ENCODE measurements around the gene IDI1.
"Not testable (repeated sequence)": the region's sequence is repeated elsewhere in the genome, so short reads cannot be mapped to it uniquely, and the experiment has no call there.

The IDI1 gene

DNA sequence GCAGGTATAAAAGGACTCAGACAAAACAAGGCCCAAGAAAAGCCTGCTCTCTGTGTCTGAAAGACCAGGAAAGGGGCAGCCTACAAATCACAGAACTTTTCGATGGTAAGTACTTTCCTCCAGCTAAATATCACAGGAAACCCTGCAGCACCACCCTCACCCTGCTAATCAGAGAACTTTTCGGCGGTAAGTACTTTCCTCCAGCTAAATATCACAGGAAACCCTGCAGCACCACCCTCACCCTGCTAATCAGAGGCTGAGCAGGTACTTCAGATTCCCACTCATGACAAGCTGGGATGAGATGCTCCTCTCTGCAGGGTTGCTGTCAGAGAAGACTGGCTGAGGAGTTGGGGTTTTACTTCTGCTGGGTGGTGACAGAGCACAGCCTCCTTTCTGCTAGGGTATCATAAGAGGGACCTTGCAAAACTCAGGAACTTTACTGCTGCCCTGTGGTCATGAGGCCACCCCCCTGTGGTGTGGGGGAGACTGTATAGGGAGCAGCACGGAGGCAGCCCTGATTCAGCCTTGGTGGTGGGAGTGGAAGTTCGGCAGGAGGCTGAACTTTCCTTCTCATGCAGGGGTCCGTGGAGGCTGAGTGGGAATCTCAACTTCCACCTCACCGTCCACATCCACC is 14.4 kb upstream of the IDI1 start:
- no peak for DNase-seq (ENCODE audit: low read depth in 2 of 2)

DNA sequence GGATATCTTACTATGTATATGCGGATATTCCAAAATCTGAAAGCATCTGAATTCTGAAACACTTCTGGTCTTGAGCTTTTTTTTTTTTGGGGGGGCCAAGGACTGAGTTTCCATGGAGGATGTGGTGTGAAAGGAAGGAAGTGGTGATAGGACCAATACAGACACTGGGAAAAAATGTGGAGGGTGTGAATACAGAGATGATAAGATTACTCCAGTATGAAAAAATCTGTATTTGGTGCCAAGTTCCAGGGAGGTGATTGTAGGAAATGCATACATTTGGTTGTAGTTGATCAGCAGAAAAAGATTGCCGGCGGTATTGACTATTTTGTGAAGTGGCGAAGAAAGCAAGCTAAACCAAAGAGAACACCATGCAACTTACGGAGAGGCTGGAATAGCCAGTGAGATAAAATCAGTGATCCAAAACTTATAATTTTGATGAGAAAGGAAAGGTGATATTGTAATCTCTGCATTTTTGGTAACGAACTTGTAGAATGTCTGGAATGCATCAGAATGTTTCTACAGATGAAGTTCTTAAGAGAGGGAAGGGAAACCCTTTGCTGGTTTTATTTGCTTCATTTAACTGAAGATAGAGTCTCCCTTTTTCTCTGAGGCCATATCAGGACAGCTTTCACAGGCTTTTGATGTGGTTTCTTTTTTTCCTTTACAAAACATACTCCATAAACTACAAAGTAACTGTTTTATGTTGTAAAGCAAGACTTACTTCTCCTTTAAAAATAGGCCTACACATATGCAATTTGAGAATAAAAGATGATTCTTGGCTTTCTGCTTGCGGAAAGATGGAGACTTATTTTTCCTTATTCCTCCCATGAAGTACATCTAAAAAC is 13.2 kb upstream of the IDI1 start:
- DNase-seq (ENCODE audit: low read depth in 2 of 2), result no peak

DNA sequence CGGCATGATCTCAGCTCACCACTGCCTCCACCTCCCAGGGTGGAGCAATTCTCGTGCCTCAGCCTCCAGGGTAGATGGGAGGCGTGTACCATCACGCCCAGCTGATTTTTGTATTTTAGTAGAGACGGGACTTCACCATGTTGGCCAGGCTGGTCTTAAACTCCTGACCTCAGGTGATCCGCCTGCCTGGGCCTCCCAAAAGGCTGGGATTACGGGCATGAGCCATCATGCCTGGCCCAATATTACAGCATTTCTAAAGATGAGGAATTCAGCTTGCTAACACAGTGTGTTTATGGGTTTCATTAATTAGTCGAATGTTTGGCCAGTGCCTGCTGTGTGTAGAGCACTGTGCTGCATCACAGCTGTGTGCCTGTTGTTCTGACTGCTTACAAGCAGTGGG is 11.0 kb upstream of the IDI1 start:
- no peak for DNase-seq (ENCODE audit: low read depth in 2 of 2)

DNA sequence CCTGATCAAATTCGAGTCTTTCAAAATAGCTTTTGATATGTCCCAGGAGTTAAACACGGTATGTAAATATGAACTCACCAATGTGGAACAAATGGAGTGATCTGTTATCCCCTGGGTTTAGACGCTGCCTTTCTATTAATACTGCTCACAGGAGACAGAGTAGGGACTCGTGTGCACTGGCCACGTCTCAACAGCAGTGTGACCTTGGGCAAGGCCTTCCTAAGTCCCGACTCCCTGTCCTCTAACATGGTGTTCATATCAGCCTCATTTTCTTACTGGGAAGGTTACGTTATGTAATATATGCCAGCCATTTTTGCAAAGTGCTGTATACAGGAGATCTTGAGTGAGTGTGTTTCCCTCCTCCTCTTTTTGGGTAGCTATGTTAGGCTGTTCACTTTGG is 9.1 kb upstream of the IDI1 start:
- no peak for DNase-seq (ENCODE audit: low read depth in 2 of 2)

DNA sequence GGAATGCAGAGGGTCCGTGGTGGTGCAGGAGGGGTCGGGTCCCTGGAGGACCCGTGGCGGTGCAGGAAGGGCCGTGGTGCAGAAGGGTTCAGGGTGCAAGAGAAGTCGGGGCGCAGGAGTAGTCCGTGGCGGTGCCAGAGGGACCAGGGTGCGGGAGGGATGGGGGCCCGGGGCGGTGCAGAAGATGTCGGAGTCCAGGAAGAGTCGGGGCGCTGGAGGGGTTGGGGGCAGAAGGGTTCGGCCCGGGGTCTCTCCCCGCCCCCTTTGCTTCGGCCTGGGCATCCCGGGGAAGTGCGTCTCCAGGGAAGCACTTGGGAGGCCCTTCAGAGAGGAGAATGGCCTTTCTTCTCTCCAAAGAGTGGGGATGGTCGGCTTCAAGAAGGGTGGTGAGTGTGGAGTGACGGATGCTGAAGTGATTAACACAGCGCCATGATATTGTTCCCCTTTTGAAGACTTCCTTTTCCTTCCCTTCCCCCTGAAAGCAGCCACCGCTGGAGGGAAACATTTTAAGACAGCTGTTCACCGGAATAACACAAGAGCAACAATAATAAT is 8.3 kb upstream of the IDI1 start:
- DNase-seq (ENCODE audit: low read depth in 2 of 2), result no peak

DNA sequence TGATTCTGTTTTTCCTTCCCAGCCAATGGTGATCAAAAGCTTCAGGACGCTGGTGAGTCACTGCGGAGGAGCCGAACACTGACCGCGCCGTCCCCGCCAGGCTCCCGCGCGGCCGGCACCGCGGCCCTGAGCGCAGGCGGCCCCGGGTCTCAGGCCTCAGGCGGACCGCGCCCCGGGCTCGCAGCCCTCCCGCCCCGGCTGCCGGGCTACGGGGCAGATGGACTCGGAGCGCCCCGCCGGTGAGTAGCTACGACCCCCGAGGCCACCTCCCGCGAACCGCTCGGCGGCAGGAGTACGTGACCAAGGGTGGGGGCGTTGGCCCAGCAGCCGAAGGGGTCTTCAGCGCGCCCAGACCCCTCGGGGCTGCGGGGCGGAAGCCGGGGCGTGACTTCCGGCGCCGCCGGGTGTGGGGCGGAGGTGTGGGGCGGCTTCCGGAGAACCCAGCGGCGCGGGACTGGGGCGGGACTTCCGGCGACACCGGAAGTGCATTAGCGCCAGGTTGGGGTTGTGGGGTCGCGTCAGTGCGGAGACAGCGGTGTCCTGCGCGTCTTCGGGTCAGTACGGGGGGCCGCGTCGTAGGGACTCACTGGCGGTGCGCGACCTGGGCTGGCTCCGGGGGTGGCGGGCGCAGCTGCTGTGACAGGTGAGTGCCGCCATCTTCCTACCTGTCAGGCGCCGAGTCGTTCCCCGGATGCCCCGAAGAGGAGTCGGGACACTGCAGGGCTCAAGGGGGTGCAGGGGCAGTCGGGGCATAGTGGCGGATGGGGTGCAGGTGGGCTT is 7.6 kb upstream of the IDI1 start, which contains the start of gene WDR37:
TSS of gene WDR37 (plus strand) at position 60 of the 780 bp plus-strand sequence. CDS start 15,771 bp downstream, outside the sequence.
- peak; percentile 82 to 83 for DNase-seq (ENCODE audit: low read depth in 2 of 2)

DNA sequence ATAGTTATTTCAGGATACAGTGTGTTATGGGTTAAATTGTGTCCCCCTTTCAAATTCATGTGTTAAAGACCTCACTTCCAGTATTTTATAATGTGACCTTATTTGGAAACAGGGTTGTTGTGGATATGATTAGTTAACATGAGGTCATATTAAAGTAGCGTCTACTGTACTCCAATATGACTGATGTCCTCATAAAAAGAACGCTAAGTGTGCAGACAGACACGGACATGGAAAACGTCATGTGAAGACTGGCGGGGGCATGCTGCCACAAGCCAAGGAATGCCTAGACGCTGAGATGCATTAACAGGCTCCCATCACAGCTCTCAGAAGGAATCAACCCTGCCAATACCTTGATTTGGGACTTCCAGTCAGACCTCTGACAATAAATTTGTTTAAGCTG is 5.8 kb upstream of the IDI1 start:
- DNase-seq (ENCODE audit: low read depth in 2 of 2), result no peak

DNA sequence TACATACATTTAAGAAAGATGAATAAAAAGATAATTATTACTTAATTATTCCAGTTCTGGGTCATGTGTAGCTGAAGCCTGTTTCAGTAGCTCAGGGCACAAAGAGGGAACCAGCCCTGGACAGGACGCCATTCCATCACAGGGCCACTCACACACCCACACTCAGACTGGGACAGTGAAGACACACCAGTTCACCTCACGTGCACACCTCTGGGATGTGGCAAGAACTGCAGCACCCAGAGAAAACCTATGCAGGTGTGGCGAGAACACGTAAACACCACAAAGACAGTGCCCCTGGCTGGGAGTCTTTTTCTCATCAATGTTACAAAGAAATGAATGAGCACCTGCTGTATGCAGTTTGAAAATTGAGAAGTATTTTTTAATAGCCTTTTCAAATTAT is 1.6 kb upstream of the IDI1 start:
- no peak for DNase-seq (ENCODE audit: low read depth in 2 of 2)

DNA sequence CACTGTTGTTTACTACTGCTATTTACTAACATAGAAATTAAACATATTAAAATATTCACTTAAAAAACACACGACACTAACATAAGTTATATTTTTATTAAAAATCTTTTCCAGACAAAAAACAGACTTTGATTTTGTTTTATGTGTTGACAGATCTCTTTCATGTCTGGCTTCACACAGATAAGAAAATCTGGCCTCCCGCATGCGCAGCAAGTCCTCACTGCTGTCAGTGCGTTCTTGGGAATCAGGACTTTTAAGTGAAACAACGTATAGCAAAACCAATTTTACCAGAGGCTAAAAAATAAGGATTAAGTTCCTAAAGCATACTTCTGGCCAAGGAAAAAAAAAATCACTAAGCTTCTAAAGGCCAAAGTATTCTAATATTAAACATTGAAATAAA is 1.2 kb upstream of the IDI1 start:
- DNase-seq (ENCODE audit: low read depth in 2 of 2), result no peak

DNA sequence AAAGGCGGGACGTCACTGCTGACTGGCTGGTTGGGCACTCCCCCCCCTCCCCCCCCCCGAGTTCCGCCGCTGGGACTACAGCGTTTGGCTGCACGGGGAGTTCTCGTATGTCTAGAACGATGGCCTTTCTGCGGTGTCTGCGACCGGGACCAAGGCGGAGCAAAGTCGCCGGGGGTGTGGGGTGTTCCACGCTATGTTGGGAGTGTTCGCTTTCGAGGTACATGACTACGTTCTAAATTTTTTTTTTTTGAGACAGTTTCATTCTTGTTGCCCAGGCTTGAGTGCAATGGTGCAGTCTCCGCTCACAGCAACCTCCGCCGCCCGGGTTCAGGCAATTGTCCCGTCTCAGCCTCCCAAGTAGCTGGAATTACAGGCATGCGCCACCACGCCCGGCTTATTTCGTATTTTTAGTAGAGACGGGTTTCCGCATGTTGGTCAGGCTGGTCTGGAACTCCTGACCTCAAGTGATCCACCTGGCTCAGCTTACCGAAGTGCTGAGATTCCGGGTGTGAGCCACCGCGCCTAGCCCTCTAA is 573 bp upstream of the IDI1 start:
- DNase-seq (ENCODE audit: low read depth in 2 of 2), result no peak

DNA sequence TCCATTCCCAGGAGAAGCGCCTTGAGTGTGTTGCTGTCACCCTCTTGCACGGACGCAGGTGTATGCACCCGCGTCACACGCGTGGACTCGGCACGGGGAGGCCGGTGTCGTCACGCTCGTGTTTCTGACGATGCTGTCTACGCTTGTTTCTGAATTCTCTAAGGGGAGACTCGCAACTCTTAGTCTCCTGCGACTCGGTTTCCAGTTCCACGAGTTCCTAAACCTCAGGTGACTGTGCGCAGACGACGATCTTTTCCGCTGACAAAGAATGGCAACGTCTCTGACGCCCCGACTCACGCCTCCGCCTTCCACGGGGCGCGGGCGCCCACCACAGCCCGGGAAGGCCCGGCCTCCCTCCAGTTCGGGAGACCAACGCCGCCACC is 579 bp downstream of the IDI1 start:
- no peak for DNase-seq (ENCODE audit: low read depth in 2 of 2)

DNA sequence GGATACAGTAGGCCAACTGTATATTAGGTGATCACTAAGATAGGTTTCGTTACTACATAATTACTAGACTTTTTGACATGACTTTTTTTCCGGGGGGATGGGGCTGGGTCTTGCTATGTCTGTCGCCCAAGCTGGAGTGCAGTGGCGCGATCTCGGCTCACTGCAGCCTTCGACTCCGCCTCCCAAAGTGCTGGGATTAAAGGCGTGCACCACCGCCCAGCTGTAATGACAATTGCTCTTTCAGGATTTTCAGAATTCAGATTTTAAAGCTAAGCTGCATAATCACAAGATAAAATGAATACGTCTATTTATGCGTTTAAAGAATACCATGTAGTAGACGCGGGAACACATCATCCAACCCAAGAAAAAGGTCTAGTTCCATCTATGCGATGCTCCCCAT is 982 bp downstream of the IDI1 start:
- no peak for DNase-seq (ENCODE audit: low read depth in 2 of 2)

DNA sequence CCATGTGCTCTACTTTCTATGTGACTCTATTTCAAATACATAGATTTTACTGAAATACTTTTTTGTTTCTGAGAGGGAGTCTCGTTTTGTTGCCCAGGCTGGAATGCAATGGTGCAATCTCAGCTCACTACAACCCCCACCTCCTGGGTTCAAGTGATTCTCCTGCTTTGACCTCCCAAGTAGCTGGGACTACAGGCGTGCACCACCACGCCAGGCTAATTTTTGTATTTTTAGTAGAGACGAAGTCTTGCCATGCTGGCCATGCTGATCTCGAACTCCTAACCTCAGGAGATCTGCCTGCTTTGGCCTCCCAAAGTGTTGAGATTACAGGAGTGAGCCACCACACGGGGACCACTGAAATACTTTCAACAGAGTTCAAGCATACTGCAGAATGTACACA is 3.5 kb downstream of the IDI1 start:
- DNase-seq (ENCODE audit: low read depth in 2 of 2), result no peak

DNA sequence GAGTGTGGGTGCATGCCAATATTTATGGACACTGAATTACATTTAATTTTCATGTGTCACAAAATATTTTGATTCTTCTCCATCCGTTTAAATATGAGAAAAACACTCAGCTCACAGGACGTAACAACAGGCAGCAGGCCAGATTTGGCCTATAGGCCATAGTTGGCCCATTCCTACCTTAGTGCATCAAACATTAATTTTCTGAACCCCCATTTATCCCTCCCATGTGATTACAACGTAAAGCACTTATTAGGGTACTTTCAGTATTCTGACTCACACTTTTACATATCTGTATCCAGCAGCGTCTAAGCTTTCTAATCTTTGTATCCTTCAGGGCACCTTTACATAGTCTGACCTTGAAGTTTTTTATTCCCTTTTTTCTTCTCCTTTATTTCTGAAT is 4.0 kb downstream of the IDI1 start:
- DNase-seq (ENCODE audit: low read depth in 2 of 2), result no peak

DNA sequence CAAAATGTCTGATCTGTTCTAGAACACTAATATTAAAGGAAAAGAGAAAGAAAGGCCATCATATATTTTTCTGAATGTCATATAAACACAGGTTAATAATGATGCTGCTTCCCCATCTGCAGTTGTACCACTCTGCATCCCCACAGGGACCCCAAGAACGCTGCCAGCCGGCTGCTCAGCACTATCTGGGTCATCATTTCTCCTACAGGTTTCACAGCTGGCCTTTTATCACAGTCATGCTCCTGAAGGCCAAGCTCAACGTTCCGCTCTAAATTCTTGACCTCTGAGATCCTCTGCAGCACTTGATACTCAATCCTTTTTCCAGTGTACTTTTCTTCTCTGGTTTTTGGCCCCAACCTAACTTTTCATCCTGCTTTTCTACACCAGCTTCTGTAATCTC is 4.8 kb downstream of the IDI1 start:
- no peak for DNase-seq (ENCODE audit: low read depth in 2 of 2)

DNA sequence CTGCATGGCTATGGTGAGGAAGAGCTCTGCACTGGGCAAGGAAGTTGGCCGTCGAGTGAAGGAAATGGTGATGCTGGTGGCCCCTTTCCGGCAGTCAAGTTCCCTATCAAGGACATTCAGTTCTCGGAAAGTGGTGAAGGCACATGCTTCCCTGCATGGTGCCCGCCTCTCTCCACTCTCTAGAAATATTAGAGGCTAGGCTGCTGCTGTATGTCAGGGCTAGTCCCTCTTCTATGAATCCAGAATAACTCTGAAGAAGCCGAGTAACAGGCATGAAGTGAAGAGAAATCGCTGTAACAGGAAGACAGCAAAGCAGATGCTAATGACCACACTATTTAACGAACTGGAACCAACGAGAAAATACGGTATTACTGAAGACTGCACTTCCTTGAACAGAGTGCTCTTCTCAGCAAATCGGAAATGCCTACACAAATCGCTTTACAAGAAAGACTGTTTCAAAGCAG is 5.4 kb downstream of the IDI1 start:
- DNase-seq (ENCODE audit: low read depth in 2 of 2), result no peak

DNA sequence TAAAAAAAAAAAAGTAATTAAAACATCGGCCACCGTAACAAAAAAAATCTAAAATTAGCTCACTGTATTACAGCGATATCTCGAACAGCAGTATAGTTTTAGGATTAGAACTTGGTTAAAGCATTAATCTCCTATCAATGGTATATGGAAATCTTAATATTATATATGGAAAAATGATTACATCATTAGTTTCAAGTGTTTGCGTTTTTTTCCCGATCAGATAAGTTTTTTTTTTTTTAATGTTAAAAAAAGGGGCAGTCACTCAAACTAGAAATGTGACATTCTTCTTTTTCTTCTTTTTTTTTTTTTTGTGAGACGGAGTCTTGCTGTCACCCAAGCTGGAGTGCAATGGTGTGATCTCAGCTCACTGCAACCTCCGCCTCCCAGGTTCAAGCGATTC is 7.4 kb downstream of the IDI1 start:
- DNase-seq (ENCODE audit: low read depth in 2 of 2), result no peak

DNA sequence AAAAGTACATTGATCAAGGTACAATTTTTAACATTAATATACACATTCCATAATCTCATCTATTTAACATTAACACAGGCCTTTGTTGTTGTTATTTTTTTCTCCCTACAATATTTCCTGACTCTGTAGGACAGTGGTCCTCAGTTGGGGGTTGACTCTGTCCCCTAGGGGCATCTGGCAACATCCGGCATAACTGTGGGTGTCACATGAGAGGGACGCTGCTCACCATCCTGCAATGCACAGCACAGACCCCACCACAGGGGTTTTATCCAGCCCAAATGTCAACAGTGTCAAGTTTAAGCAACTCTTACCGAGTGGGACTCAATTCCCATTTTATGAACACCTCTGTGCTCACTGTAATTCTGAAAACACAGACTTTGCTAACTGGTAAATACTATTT is 8.8 kb downstream of the IDI1 start:
- DNase-seq (ENCODE audit: low read depth in 2 of 2), result no peak

DNA sequence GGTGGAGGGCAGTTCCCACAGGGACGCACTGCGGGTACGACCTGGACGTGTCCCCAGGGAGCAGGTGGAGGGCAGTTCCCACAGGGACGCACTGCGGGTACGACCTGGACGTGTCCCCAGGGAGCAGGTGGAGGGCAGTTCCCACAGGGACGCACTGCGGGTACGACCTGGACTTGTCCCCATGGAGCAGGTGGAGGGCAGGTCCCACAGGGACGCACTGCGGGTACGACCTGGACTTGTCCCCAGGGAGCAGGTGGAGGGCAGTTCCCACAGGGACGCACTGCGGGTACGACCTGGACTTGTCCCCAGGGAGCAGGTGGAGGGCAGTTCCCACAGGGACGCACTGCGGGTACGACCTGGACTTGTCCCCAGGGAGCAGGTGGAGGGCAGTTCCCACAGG is 10.2 kb downstream of the IDI1 start:
- DNase-seq (ENCODE audit: low read depth in 2 of 2), result not testable (repeated sequence)

DNA sequence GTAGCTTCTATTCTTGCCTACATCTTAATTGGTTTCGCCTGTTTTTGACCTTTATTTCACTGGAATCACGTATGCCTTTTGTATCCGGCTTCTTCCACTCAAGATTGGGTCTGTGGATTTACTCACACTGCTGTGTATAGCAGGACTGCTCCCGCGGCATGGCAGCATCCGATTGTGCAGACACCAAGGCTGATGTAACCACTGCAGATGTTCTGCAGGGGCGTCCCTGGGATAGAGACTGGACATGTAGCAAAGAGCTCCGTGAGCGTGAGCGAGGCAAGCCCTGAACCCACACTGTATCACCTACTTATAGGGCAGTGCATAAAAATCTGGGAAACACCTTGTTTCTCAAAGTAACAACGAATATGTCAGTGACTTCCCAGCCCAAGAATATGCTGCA is 11.8 kb downstream of the IDI1 start:
- DNase-seq (ENCODE audit: low read depth in 2 of 2), result no peak

DNA sequence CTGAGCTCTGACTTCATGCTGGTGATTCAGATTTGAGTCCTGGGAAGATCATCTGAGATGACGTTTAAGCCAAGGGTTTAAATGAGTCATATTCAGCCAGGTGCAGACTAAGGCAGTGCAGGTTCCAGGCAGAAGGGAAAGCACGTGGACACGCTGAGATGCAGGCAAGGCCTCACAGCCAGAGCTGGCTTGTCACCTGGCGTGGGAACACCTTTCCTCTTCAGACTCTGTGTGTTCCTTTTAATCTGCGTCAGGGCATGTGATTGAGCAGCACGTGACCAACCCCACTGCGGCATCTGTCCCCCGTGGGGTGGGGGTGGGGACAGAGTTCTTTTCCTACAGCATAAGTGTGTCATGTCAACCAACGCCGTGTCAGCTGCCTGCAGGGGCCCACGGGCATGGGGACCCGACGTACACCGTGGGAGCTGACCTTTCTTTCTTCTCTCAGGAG is 12.6 kb downstream of the IDI1 start:
- peak in 1 of 2 donors; percentile 22 for DNase-seq (ENCODE audit: low read depth in 2 of 2)

DNA sequence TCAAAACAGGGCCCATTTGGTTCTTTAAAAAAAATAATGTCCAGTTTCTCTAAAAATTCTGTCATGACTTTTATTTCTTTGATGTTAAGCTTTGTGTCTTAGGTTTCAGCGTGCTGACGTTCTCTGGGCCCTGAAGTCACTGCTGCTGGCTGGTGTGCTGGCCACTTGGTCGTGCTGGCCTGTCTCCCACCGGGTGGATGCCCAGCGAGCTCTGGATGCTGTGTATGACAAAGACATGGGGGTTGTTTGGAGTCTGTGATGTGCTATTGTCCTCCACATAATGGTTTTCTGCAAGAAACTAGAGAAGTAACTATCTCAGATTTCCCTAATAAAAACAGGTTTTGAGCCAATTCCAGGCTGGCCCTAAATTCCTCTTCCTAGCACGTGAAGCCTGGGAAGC is 13.7 kb downstream of the IDI1 start:
- DNase-seq (ENCODE audit: low read depth in 2 of 2), result no peak

All from stimulated activated CD8-positive, alpha-beta memory T cell treated with anti-CD3 and anti-CD28 coated beads, Interleukin-15, amount 100 ng/mL, for 48 hours (primary cell).